GM19467 (cell line): Measurements from ENCODE around the gene CHMP5.

ENCODE experiments used
- ATAC-seq: cut with Tn5 transposase; IDR thresholded peaks from one replicate; pipeline ENCODE4 v1.9.1; 2021; ENCODE audit warnings: mild to moderate bottlenecking, moderate library complexity; ENCODE audit not compliant: unreplicated experiment

Gene CHMP5

DNA sequence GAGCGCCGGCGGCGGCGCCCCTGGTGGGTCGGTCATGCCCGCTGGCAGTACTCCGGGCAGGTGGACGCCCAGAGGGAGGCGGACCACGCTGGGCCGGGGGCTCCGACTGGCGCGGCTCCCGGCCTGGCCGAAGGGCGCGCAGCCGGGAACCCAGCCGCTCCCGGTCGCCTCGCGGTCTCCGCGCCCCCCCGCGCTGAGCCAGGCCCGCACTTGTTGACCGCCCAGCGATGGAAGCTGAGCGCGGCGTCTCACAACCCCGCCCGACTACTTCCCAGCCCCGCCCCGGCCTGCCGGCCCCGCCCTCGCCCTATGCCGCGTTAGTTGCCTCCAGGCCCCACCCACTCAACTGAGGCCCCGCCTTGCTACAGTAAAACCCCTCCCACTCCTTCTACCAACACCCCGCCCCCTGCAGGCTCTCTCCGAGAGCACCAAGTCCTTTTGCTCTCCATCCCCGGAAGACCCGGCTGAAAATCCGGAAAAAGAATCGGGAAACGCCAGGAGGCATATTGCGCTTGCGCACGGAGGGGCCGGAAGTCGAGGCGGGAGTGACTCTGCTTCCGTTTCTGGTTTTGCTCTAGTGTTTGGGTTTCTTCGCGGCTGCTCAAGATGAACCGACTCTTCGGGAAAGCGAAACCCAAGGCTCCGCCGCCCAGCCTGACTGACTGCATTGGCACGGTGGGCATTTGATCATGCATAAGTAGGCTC is at the start of gene CHMP5, which contains the start of gene BAG1:
Gene CHMP5, plus strand, starts transcription at position 577 of the 705 bp plus-strand sequence. Its CDS starts 30 bp downstream, at position 607.
Gene BAG1, minus strand, starts transcription at position 236 of the 705 bp plus-strand sequence.
- peak; percentile 74 for ATAC-seq

DNA sequence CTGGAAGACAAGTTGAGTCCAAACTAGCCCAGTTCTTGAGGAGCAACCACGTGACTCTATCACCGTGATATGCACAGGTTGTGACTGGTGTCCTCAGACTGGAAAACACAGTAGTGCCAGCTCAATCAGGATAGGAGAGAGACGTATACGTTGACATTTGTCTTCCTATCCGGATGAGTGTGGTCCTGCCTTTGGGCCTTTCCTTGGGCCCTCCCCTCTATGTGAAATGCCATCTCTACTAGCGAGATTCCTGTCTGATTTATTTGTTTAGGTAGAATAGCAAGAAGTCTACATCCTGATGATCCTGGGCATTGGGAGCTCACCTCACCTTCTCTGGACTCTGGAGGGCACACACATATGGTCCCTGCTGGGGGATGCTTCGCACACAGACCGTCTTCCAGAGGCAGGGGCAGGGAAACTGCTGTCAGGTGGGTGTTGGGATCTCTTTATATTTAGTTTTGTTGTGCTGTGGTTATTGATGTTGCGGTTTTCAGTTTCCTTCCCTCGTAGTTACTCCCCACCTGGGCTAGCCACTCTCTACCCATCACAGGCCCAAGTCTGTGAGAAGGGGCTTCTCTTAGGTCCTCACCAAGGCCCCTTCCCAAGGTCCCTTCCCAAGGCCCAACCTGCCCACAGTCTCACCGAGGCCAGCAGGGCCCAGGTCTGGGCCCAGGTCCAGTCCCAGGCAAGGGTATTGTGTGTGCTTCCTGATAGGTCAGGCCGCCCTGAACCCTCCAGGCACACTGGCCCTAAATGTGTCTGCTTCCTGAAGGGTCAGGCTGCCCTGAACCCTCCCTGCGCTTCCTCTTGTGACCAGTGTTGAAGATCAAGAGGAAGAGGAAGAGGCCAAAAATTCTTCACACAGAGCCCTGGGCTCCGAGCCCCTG is 43.9 kb upstream of the CHMP5 start:
- no peak for ATAC-seq

DNA sequence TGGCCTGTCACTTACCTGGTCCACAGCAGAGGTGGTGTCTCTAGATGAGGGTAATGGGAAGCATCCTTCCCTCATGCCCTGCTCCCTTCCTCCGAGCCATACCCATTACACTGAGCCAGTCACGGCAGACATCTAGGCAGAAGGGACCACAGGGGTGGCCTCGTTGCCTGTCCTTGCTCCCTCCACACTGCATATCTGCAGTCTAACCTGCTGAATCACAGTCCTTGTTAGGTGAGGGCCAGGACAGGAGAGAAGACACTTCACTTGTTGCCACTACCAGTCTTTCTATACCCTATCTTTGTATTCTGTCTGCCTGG is 43.3 kb upstream of the CHMP5 start:
- ATAC-seq: no peak

DNA sequence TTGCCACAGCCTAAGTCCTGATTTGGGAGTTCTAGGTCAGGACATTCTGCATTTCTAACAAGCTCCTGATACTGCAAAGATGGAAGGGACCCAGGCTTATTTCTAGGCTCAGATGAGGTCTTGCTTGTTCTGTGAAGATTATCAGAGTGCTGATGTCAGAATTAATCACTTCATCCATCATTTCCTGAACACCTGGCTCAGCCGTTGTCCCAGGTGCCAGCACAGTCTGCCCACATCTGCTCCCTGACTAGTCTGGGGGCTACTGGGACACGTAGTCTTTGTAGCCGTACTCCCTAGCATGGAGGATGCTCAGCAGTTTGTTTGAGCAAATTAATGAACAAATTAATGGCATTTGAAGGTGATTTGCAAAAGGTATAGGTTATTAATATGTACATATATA is 42.8 kb upstream of the CHMP5 start:
- ATAC-seq: no peak

DNA sequence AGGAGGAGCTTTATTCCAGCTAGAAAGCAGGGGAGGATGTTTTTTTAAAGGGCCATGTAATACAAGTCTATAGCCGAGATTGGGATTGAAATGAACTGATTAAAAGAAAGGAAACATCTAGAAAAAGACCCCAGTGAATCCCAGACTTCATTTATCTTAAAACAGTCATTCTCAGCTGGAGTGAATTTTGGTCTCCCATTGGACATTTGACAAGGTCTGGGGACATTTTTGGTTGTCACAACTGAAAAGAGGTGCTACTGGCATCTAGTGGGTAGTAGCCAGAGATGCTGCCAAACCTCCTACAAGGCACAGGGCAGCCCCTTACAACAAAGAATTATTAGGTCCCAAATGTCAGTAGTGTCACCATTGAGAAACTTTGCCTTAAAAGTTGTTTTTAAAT is 41.2 kb upstream of the CHMP5 start:
- ATAC-seq: no peak

DNA sequence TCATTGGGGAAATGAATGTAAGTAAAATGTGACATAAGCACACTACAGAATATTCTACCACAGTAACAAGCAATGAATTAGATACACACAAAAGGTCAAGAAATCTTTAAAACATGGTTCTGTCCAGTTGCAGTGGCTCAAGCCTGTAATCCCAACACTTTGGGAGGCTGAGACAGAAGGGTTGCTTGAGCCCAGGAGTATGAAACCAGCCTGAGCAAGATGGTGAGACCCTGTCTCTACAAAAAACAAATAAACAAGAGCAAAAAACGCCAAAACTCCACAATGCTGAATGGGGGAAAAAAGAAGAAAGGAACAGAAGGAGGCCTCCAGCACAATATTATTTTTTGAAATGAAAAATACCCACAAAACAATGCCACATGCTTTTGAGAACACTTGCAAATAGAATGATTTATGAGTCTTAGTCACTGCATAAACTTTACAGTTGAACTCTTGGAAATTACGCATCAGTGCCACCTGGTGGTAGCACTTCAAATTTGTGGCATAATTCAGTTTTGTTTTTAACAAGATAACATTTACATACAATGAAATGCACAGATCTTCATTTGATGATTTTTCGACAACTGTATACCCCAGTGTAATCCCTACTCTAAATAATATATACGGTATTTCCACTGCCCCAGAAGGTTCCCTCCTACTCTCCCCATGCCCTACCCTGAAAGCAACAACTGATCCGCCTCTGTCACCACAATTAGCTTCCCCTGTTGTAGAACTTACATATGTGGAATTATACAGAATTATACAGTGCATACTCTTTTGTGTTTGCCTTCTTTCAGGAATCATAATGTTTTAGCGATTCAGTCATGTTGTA is 39.3 kb upstream of the CHMP5 start:
- no peak for ATAC-seq

DNA sequence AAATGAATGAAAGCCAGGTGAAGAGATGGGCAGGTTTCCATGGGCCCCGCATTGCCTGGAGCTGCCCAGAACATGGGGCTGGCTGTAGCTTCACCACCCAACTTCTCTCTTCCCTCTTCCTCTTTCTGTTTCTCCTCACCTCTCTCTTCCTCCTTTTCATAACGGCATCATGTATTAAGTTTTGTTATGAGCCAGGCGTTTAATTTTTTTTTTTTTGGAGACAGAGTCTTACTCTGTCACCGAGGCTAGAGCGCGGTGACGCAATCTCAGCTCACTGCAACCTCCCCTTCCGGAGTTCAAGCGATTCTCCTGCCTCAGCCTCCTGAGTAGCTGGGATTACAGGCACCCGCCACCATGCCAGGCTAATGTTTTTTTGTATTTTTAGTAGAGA is 37.8 kb upstream of the CHMP5 start:
- peak; percentile 46 for ATAC-seq

DNA sequence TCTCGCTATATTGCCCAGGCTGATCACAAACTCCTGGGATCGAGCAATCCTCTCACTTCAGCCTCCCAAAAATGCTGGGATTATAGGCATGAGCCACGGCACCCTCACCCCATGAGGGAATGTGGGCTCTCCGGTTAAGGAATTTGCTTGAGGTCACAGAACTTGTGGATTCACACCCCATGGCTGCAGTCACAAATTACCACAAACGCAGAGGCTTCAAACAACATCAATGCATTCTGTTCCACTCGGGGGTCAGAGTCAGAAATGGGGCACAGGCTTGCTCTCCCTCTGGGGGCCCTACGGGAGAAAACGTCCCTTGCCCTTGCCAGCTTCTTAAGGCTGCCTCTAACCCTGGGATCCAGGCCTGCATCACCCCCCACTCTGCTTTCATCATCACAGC is 37.1 kb upstream of the CHMP5 start:
- no peak for ATAC-seq

DNA sequence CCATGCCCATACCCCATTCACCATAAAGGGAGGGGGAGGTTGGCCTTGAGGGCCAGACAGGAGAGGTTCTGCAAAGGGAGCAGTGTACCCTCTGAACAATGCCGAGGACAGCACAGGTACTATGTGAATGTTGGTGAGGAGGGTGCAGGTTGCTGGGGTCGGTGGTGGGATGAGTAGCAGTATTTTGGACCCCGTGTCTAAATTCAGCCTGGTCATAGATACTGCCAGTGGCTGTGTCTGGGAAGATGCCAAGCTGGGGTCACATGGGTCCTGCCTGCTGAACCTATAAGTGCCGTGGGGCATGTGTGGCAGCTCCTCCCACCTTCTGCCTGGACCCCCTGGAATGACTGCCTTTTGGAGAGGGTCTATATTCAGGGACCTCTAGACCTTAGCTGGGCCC is 36.2 kb upstream of the CHMP5 start:
- ATAC-seq: no peak

DNA sequence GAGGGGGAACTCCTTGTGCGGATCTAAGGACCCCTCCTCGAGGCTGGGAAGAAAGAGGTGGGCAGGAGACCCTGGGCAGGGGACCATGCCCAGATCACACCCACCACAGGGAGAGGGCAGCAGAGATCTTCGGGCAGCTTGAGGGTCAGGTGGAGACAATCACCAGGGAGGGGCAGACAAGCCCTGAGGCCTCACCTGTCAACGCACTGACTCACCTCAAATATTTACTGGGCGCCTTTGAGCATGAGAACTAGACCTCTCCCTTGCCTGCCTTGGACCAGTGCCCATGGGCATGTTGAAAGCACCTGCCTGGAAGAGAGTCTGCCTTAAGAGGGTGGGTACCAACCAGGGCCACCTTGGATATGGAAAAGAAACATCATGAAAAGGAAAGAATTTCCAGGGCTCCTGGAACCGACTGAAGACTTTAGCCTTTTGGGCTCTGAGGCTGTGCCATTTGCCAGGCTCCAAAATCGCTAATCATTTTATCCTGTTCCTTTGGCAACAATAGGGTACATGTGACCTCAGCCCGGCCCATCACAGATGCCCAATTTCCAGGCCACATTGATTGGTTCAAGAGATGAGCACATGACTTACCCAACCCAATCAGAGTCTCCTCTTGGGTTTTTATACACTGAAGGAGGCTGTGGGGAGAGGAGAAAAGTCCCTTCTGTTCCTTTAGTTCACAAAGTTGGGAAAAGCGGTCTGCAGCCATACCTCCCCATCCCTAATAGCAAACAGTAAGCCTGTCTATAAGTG is 35.3 kb upstream of the CHMP5 start:
- ATAC-seq: no peak

DNA sequence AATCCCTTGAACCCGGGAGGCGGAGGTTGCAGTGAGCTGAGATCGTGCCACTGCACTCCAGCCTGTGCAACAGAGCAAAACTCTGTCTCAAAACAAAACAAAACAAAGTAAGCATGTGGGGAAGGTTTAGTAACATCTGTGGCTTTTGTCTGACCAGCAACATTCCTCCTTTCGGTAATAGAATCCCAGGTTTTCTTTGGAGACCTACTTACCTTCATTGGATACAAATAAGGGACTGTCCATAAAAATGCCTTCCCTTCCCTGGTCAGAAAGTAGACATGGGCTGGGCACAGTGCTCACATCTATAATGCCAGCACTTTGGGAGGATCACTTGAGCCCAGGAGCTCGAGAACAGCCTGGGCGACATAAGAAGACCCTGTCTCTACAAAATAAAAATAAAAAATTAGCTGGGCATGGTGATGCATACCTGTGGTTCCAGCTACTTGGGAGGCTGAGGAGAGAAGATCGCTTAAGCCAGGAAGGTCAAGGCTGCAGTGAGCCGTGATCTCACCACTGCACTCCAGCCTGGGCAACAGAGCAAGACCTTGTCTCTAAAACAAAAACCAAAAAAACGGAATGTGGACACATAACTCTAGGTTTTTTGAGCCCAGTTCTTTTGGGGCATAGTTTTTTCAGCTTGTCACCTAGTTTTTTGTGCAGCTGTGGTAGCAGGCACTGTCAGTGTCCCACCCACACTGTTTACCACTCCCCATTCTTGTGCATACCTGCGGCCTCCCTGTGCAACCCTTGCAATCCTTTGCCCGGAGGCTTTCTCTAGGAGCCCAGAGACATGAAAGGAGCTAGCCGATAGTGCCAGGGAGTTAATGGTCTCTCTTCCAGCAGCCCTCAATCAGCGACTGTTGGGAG is 33.9 kb upstream of the CHMP5 start:
- no peak for ATAC-seq

DNA sequence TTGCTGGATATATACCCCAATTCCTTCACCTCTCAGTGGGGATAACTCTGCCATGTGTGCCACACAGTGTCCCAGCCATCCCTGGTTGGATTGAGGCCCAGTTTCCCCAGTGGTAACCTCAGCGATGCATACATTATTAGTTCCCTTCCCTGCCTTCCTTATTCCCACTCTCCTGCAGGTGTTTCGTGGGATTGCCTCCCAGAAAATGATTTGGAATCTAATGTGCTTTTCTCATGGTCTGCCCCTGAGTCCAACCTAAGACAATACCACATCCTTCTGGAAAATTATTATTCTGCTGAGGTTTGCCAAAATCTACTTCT is 33.3 kb upstream of the CHMP5 start:
- no peak for ATAC-seq

DNA sequence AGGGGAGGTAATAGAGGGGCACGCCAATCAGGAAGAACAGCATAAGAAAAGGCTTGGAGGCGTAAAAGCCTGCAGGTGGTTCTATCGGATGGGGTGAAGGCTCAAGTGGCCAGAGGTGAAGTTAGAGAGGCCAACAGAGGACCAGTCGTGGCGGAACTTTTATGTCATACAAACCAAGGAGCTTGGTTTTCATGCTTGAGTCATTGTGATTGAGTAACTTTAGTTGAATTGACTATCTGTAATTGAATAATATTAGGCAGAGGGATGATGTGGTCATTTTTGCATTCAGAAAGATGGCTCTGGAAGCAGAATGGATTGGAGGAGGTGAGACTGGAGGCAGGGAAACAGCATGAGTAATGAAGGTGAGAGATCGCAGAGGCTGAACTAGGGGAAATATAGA is 32.0 kb upstream of the CHMP5 start:
- ATAC-seq: no peak

DNA sequence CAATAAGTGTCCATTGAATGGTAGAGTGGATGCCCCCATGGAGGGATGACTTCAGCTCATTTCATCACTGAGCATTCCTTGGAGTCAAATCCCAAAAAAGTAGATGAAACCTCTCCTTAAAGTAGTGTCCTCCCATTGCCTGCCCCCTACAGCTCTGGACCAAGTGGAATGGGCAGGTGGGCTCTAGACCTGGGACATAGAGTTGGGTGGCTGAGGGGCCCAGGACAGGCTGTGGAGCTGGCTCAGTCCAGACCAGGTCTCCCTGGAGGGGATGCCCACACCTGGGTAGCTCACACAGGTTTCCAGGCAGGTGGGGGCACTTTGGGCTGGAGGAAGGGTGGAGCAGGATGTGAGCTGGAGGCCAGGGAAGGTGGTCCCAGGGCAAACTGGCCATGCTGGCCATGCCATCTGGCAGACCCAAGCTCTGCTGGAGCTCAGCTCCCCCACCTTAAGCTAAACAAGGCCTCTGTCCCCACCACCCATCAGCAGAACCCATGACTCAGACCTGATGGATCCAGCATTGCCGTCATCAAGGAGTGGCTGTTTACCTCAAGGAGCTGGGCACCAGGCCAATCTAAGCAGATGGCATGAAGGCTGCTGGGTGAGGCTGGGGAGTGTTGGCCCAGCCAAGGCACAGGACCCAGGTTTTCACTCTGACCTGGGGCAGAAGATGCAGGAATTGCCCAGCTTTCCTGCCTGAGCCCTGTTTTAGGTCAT is 31.1 kb upstream of the CHMP5 start:
- ATAC-seq: no peak

DNA sequence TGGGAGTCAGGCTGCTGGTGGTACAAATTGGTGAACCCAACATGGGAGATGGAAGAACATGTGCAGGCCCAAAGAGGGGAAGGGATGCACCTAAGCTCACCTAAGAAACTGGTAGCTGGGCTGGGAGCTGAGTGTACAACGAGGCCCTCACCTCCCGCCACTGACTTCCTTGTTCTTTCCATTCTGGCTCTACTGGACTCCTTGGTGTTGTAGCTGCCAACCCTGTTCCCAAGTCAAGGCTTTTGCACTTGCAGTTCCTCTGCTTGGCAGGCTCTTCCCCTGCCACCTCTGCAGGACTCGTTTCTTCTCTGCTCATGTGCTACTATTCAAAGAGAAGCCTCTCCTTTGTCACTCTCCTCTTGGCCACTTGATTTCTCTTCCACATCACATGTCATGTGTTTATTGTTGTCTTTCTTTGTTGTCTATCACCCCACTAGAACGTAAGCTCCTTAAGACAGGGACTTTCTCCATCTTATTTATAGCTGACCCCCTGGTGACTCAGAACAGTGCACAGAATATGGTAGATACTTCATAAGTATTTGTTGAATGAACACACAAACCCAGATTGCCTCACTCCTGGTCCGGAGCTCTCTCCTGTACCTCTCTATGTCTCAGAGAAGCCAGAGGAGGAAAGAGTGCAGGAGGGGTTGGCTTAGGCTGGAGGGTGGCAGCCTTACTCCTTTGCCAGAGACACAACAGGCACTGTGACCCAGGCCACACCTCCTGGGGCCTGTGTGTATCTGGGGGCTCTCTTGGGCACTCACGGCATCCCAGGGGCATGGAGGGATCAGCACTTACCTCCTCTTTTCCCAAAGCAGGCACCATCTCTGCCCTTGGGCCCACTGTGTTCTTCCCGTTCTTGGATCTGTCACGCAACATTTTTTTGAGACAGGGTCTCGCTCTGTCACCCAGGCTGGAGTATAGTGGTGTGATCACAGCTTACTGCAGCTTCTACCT is 30.1 kb upstream of the CHMP5 start:
- ATAC-seq: no peak

DNA sequence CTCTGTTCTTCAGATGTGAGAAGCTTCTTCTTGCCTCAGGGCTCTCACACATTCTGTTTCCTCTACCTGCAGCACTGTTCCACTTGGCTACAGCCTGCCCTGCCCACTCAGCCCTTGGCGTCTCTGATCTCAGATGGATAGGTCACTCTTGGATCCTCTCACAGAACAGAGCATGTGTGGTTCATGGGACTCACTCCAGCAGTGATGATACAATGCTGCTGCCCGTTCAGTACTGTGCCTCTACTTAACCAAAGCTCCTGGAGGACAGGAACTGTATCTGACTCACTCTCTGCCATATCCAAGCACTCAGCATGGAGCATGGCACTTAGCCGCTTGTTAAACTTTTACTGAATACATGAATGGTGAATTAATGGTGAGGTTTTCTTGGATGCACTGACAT is 28.3 kb upstream of the CHMP5 start:
- no peak for ATAC-seq

DNA sequence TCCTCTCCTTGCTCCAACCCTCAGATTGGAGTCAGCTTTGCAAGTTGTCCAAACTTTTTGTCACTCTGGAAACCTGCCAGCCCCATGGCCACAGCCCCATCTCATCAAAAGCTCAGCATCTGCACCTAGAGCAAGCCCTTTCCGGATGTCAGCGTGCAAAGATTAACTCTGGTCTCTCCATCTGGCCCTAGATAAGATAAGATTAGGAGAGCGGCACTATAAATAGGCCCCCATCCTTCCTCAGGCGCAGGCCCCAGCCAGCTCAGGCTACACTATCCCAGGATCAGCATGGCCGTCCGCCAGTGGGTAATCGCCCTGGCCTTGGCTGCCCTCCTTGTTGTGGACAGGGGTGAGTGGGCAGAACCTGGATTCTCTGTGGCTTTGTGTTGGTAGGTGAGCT is 24.9 kb upstream of the CHMP5 start, which contains the start of gene SPINK4:
Gene SPINK4, plus strand, starts transcription at position 247 of the 400 bp plus-strand sequence. Its CDS starts 42 bp downstream, at position 289.
- no peak for ATAC-seq

DNA sequence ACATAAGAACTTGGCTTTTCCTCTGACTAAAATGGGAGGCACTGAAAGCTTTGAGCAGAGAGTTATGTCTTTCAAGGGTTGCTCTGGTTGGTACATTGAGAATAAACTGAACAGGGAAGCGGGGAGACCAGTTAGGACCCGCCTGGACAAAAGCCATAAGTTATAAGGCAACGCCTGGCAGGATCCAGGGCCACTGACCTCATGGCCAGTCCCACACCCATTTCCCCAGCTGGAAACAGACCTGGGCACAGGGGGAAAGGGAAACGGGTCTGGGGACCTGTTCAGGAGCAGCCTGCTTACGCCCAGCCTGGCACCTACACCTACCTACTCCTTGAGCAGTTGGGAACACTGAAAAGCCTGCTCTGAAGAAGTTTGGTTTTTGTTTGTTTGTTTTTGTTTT is 23.6 kb upstream of the CHMP5 start:
- no peak for ATAC-seq
